NOMO-1 (cell line): ENCODE data around the gene MAN1A2.
A peak's percentile ranks its signal among the peaks of the same experiment; 100 is the strongest.

Experiments used
- DNase-seq, 2 experiments: peaks; one replicate each; lab custom pipeline; 2025; ENCODE audit not compliant: unreplicated experiment in 2 of 2; lab: John Stamatoyannopoulos, UW

Gene MAN1A2

DNA sequence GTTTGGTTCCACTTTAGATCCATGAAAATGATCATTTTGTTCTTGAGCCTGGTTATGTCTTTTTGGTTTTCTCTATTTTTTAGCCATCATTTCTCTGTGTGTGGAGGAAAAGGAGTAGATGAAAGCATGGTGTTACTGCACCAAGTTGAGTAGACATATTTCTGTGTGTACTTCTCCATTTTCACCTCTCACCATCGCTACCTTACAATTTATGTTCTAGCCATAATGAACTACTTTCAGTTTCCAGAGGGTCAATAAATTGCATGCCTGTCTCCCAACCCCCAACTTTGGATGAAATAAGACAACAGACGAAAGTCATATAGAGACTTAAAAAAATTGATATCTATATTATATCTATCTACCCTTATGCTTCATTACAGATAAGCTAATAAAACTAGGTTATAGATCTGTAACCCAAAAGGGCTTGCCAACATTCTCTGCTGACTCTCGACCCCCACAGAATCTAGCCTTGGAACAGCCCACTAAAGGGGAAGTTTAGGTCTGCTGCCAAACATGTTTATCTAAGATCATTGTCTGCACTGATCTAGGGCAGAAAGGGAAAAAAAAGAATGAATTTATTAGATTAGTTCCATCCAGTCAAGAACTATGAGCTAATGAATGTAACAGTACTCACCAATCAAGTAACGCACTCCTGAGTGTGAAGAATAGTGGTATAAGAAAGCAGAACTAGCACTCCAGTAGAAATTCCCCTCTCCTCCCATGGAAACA lies 7.5 kb upstream of the MAN1A2 start:
- DNase-seq: peak; percentile 35 to 56

DNA sequence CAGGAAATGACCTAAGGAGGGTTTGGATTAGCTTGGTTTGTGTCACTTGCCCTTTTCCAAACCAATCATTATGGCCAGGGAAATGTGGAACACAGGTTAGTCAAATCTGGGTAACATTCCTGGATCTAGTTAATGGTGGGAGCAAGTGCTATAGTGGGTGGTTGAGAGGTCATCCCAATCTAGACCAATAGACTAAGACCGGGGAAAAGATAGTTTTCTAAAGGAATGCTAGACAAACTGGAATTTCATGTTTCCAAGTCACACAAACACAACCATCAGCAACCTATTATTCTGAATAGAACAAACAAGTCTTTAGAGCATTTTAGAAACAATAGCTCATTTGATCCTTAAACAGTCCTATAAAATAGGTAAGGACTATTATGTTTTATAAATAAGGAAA lies 4.3 kb upstream of the MAN1A2 start:
- no peak for DNase-seq

DNA sequence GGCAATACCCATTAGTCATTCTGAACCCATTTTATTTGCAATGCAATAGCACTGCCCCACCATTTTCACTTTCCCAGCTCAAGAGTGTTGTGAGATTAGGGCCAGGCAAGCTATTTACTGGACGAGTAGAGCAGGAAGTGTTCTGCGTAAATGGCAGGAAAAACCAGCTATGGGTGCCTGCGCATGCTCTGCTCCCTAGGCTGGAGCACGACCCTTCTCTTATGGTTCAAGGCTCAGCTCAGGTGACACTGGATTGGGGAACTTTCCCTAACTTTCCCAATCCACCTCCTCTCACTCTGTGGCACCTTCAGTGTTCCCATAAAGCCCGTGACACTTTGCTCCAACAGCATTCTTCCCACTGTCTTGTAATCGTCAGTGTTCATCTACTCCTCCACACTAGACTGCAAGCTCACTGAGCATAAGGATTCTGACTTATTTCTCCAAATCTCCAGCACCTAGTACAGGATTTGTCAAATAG lies 3.6 kb upstream of the MAN1A2 start:
- no peak for DNase-seq

DNA sequence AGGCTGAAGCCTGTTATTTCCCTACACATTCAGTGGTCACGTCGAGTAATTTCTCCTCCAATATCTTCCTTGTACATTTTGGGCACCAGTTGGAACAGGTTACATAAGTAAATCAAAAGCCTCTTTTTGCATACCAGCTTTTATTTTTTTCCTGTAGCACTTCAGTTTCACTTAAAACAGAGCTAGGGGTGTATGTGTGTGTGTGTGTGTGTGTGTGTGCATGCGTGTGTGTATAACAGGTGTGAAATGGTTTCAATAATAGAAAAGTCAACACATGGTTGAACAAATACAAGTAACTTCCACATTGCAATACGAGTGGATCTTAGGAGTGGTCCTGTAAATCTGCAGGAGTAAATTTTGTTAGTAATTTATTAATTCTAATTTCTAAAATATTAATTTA lies 3.0 kb upstream of the MAN1A2 start:
- no peak for DNase-seq

GRCh38 chr1:117365350-117366176 lies 1.7 kb upstream of the MAN1A2 start:
- DNase-seq: peak in 1 of 2 experiments; percentile 14

DNA sequence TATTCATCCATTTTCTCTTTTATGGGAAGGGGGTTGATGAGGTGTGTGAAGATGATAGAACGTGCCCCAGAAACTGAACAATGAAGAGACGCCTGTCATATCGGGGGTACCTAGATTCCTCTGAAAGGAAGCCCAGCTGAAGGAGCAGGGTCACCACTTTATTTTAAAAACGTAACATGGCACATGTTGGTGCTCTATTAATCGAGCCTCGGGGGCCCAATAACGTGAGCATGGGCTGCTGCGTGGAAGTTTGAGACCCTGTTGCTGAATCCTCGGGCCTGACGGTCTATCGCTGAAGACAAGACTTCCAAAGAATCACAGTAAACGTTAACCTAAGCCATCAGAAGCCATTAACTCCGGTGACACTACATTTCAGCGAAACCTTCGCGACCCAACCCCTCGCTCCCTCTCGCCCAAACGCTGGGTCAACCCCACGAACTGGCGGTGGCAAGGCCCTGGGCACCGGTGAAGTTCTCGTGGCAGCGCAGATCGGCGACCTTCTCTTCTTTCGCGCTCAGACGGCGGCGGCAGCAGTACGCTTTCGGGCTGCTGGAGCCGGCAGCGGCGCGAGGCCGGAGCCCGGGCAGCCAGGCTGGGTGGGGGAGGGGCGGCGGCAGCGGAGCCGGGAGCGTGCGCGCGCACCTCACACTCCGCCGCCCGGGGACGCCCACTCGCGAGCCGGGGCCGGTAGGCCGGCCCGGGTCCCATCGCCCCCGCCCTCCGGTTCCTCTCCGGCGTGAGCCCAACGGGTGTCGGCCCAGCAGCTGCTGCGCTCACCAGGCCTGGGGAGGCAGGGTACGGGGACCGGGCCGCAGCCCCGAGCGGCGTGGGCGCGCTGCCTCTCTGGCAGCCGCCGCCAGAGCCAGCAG lies 838 bp upstream of the MAN1A2 start:
- DNase-seq: peak; percentile 54 to 65

- DNase-seq: peak in 1 of 2 experiments; percentile 43
These were observed 1.2 kb downstream of the MAN1A2 start for GRCh38 chr1:117368116-117369108.

DNA sequence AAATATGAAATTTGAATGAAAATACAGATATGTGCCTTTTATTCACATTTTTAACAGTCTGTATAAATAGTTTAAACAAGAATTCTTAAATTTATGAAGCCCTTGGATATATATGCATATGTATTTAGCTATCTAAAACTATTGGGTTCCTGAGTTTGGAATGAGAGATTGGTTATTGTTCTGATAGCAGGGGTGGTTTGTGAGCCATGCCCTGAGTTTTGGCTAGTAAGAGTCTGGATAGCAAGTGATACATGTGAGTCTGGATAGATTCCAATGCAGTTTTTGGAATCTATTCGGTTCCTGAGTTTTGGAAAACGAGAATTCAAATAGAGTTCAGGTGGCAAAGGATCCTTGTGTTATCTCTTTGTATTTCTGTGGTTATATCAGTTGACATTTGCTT lies 2.8 kb downstream of the MAN1A2 start:
- DNase-seq: no peak

- no peak for DNase-seq
These were observed 3.3 kb downstream of the MAN1A2 start for GRCh38 chr1:117370509-117370908.

- no peak for DNase-seq
These were observed 4.3 kb downstream of the MAN1A2 start for GRCh38 chr1:117371441-117372151.

DNA sequence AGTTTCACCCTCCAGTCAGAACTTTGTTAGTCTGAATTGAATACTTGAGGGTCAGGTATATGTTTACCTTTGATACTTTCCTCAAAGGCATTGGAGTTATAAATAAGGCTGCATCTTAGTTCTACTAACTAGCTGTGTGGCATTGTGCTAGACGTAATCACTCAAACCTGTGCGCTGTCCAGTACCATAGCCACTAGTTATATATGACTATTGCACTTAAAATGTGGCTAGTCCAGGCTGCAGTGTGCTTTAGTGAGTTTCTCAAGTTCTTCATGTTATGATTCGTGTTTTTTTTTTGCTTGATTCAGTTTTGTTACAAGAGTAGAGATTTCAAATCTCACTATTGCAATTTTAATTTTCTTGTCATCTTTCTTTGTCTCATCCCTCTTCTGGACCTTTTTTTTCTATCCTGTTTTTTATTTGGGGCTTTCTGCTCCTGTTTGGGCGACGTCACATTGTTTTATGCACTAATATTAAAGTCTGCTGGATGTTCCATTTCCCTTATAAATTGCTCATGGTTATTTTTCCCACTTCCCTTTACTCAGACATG lies 5.7 kb downstream of the MAN1A2 start:
- DNase-seq: no peak

GRCh38 chr1:117373932-117374331 lies 6.7 kb downstream of the MAN1A2 start:
- DNase-seq: no peak

- DNase-seq: no peak
These were observed 8.1 kb downstream of the MAN1A2 start for GRCh38 chr1:117375327-117375726.

DNA sequence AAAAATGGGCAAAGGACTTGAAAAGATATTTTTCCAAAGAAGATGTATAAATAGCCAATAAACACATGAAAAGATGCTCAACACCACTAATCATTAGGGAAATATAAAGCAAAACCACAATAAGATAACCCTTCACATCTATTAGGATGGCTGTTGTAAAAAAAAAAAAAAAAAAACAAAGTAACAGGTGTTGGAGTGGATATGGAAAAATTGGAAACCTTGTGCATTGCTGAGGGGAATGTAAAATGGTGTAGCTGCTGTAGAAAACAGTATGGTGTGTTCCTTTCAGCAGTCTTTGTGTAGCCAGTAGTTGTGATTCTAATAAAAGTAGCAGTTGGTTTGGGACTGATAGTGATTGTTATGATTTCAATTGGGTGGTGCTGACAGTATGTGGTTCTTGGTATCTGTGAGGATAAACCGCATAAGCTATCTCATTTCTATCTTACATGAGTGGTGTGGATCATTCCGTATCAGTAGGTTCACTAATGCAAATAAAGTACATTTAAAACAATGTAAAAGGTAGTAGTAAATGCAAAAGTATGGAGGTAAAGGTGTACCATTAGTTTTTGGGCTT lies 19.9 kb downstream of the MAN1A2 start:
- no peak for DNase-seq

- DNase-seq: peak in 1 of 2 experiments; percentile 5
These were observed 21.1 kb downstream of the MAN1A2 start for GRCh38 chr1:117388328-117388727.

GRCh38 chr1:117389284-117389683 lies 22.0 kb downstream of the MAN1A2 start:
- DNase-seq: no peak

GRCh38 chr1:117389779-117390178 lies 22.5 kb downstream of the MAN1A2 start:
- no peak for DNase-seq

DNA sequence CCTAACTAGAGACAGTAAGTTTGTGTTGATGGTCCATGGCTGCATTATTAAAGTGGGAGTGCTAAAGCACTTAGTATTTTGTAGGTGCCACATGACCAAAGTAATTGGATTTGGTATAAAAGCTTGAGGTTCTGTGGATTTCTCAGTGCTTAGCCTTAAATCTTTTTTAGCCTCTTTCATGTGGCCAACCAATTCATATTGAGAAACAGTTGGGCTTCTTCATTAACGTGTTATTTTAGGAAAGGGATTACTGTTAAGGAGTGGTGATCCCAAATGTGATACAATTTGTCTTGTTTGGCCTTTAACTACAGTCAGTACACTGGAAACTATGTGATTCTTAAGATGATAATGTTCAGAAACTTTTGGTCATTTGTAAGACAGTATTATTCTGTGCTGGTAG lies 25.5 kb downstream of the MAN1A2 start:
- no peak for DNase-seq

DNA sequence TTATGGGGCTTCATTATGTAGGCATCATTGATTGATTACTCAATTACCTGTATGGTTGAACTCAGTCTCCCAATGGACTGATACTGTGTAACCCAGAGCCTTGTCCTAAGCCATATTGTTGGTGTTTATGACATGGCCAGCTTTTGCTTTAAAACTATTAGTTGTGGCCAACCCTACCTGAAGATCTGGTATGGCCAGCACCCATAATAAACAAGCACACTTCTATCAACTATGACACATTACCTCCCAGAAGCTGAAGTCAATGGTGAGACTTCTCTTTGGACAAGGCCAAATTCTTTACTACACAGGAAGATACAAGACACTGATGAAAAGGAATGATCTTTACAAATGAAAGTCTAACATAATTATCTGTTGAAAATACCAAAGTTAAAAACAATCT lies 28.8 kb downstream of the MAN1A2 start:
- no peak for DNase-seq
